Brain microvascular endothelial cell (primary cell): ENCODE data around the gene COX6B1.
A peak's percentile ranks its signal among the peaks of the same experiment; 100 is the strongest.

Experiments
- DNase-seq: peaks from one replicate; pipeline ENCODE4 v3.0.0-alpha.2; 2020
- H3K27ac ChIP-seq: fragments of 250-450 bp; sonication (Bioruptor Pico); 2 replicates; pipeline ENCODE4 v1.5.1; 2020; ENCODE audit warnings: mild to moderate bottlenecking, moderate library complexity
- H3K27me3 ChIP-seq: fragments of 250-450 bp; sonication (Bioruptor Pico); replicated peaks from 2 replicates; pipeline ENCODE4 v1.5.1; 2020; ENCODE audit warnings: mild to moderate bottlenecking
- H3K36me3 ChIP-seq: fragments of 250-450 bp; sonication (Bioruptor Pico); replicated peaks from 2 replicates; pipeline ENCODE4 v1.5.1; 2020; ENCODE audit warnings: mild to moderate bottlenecking
- H3K4me3 ChIP-seq: 2 replicates; pipeline ENCODE4 v1.5.1; 2011; ENCODE audit warnings: low read depth, mild to moderate bottlenecking, control low read depth, low read length, moderate library complexity
- in situ Hi-C: cut with HindIII; loops from 2 replicates; pipeline ENCODE4 v1.10.0; 2017; ENCODE audit warnings: low sequenced_read_pairs, low pct_ligation_motif_present
- TF ChIP-seq, protein P1 (sequence below): IDR thresholded peaks from 2 replicates; pipeline ENCODE4 v1.5.1; 2011; ENCODE audit warnings: low read depth, mild to moderate bottlenecking, moderate library complexity, low read length, control low read depth, inconsistent platforms; ENCODE audit errors: missing control alignments

COX6B1 gene

GRCh38 chr19:35623327-35624010 is 24.7 kb upstream of the COX6B1 start:
- in situ Hi-C loops, result no loop called here
- no peak overlapping the region for H3K27ac ChIP-seq
- no peaks in the 10 kb centered on the region for H3K27me3 ChIP-seq
- H3K36me3 ChIP-seq, result no peaks in the 10 kb centered on the region
- DNase-seq, result no peak
- TF ChIP-seq, protein P1, sequence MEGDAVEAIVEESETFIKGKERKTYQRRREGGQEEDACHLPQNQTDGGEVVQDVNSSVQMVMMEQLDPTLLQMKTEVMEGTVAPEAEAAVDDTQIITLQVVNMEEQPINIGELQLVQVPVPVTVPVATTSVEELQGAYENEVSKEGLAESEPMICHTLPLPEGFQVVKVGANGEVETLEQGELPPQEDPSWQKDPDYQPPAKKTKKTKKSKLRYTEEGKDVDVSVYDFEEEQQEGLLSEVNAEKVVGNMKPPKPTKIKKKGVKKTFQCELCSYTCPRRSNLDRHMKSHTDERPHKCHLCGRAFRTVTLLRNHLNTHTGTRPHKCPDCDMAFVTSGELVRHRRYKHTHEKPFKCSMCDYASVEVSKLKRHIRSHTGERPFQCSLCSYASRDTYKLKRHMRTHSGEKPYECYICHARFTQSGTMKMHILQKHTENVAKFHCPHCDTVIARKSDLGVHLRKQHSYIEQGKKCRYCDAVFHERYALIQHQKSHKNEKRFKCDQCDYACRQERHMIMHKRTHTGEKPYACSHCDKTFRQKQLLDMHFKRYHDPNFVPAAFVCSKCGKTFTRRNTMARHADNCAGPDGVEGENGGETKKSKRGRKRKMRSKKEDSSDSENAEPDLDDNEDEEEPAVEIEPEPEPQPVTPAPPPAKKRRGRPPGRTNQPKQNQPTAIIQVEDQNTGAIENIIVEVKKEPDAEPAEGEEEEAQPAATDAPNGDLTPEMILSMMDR, result no peak
- H3K4me3 ChIP-seq, result no peak overlapping the region

- TF ChIP-seq, protein P1, result no peak
These were observed 19.9 kb upstream of the COX6B1 start for GRCh38 chr19:35628264-35628564.

GRCh38 chr19:35628565-35629331 is 19.4 kb upstream of the COX6B1 start, which contains the start of gene RBM42:
TSS of gene RBM42 (plus strand) at chr19:35629036. CDS start at chr19:35629154, 118 bp downstream.
- peak; percentile 99 for DNase-seq
- TF ChIP-seq, protein P1, result no peak
- in situ Hi-C loops, result no loop called here

More at GRCh38 chr19:35628264-35628564, 19.9 kb upstream of the COX6B1 start:
- H3K4me3 ChIP-seq, result peak overlapping the region; percentile 97
- H3K36me3 ChIP-seq, result peaks cover 30% of the 10 kb centered on the region
- peak overlapping the region; percentile 79 for H3K27ac ChIP-seq
- in situ Hi-C loops, result no loop called here
- no peaks in the 10 kb centered on the region for H3K27me3 ChIP-seq
- no peak for DNase-seq

DNA sequence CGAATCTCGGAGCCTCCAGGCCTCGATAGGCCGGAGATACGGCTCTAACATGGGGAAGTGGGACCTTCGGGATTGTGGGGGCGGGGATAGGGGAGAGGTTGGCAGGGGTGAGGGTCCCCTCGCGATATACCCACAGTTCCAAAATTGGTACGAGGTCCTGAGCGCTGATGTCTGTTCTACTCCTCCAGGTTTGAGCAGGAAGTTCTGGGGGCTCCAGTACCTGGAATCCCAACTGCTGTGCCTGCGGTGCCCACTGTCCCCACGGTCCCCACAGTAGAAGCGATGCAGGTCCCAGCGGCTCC is 18.8 kb upstream of the COX6B1 start:
- H3K27ac ChIP-seq, result peak overlapping the region; percentile 73
- peak overlapping the region; percentile 97 for H3K4me3 ChIP-seq
- DNase-seq, result no peak
- H3K36me3 ChIP-seq, result peaks cover 38% of the 10 kb centered on the region
- in situ Hi-C loops, result no loop called here
- no peaks in the 10 kb centered on the region for H3K27me3 ChIP-seq
- TF ChIP-seq, protein P1, result no peak

More at GRCh38 chr19:35628565-35629331, 19.4 kb upstream of the COX6B1 start, which contains the start of gene RBM42:
- Histone ChIP-seq H3K27ac (peak within 1 kb of the TSS; percentile 79), H3K4me3 (peak within 1 kb of the TSS; percentile 97), H3K27me3 (no peaks in the 10 kb centered on the region), H3K36me3 (peaks cover 32% of the 10 kb centered on the region)

- H3K27ac ChIP-seq, result no peak overlapping the region
- DNase-seq, result no peak
- no peaks in the 10 kb centered on the region for H3K27me3 ChIP-seq
- in situ Hi-C loops, result no loop called here
- TF ChIP-seq, protein P1, result no peak
- H3K4me3 ChIP-seq, result no peak overlapping the region
- H3K36me3 ChIP-seq, result peaks cover 71% of the 10 kb centered on the region
These were observed 14.2 kb upstream of the COX6B1 start for GRCh38 chr19:35633727-35634440.
